ENCODE results near the gene STK33. TPM values are rescaled to one million over a fixed set of nuclear protein-coding genes. Genes with fewer than 3 reads are reported as not detected.

STK33 gene
- total and polyA plus RNA-seq, 2 of the 13 experiments (the other 11 are each of a cell fraction or from before 2014, with no cell fraction given): 2.7 to 12.6 TPM

- H2AFZ ChIP-seq (ENCODE audit: low read length): no peak overlapping the region
- TF ChIP-seq HIC2 (CRISPR knock-in tag; IDR thresholded peaks at IDR 0.05; ENCODE audit: low read depth) (no peak), POGZ (CRISPR knock-in tag; IDR thresholded peaks at IDR 0.05) (no peak), ZNF678 (CRISPR knock-in tag; IDR thresholded peaks at IDR 0.05) (no peak), ZNF230 (CRISPR knock-in tag; IDR thresholded peaks at IDR 0.05) (no peak), CC2D1A (CRISPR knock-in tag; IDR thresholded peaks at IDR 0.05) (no peak), MXD4 (CRISPR knock-in tag; IDR thresholded peaks at IDR 0.05) (no peak), NR3C1 (CRISPR knock-in tag; IDR thresholded peaks at IDR 0.05) (no peak), IKZF5 (CRISPR knock-in tag; IDR thresholded peaks at IDR 0.05) (no peak), ZIK1 (CRISPR knock-in tag; IDR thresholded peaks at IDR 0.05; ENCODE audit: borderline replicate concordance, low read depth) (no peak), GABPA (IDR thresholded peaks at IDR 0.05; ENCODE audit: low read depth, low read length) (no peak), GABPA (CRISPR knock-in tag; IDR thresholded peaks at IDR 0.05; ENCODE audit: low read depth) (no peak), ZNF570 (CRISPR knock-in tag; IDR thresholded peaks at IDR 0.05; ENCODE audit: borderline replicate concordance) (no peak)
- TF ChIP-seq, protein P1, sequence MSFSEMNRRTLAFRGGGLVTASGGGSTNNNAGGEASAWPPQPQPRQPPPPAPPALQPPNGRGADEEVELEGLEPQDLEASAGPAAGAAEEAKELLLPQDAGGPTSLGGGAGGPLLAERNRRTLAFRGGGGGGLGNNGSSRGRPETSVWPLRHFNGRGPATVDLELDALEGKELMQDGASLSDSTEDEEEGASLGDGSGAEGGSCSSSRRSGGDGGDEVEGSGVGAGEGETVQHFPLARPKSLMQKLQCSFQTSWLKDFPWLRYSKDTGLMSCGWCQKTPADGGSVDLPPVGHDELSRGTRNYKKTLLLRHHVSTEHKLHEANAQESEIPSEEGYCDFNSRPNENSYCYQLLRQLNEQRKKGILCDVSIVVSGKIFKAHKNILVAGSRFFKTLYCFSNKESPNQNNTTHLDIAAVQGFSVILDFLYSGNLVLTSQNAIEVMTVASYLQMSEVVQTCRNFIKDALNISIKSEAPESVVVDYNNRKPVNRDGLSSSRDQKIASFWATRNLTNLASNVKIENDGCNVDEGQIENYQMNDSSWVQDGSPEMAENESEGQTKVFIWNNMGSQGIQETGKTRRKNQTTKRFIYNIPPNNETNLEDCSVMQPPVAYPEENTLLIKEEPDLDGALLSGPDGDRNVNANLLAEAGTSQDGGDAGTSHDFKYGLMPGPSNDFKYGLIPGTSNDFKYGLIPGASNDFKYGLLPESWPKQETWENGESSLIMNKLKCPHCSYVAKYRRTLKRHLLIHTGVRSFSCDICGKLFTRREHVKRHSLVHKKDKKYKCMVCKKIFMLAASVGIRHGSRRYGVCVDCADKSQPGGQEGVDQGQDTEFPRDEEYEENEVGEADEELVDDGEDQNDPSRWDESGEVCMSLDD (CRISPR knock-in tag; IDR thresholded peaks at IDR 0.05; ENCODE audit: borderline replicate concordance): no peak
- TF ChIP-seq, protein P2, sequence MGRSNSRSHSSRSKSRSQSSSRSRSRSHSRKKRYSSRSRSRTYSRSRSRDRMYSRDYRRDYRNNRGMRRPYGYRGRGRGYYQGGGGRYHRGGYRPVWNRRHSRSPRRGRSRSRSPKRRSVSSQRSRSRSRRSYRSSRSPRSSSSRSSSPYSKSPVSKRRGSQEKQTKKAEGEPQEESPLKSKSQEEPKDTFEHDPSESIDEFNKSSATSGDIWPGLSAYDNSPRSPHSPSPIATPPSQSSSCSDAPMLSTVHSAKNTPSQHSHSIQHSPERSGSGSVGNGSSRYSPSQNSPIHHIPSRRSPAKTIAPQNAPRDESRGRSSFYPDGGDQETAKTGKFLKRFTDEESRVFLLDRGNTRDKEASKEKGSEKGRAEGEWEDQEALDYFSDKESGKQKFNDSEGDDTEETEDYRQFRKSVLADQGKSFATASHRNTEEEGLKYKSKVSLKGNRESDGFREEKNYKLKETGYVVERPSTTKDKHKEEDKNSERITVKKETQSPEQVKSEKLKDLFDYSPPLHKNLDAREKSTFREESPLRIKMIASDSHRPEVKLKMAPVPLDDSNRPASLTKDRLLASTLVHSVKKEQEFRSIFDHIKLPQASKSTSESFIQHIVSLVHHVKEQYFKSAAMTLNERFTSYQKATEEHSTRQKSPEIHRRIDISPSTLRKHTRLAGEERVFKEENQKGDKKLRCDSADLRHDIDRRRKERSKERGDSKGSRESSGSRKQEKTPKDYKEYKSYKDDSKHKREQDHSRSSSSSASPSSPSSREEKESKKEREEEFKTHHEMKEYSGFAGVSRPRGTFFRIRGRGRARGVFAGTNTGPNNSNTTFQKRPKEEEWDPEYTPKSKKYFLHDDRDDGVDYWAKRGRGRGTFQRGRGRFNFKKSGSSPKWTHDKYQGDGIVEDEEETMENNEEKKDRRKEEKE (IDR thresholded peaks at IDR 0.05): no peak
- TF ChIP-seq, protein P3, sequence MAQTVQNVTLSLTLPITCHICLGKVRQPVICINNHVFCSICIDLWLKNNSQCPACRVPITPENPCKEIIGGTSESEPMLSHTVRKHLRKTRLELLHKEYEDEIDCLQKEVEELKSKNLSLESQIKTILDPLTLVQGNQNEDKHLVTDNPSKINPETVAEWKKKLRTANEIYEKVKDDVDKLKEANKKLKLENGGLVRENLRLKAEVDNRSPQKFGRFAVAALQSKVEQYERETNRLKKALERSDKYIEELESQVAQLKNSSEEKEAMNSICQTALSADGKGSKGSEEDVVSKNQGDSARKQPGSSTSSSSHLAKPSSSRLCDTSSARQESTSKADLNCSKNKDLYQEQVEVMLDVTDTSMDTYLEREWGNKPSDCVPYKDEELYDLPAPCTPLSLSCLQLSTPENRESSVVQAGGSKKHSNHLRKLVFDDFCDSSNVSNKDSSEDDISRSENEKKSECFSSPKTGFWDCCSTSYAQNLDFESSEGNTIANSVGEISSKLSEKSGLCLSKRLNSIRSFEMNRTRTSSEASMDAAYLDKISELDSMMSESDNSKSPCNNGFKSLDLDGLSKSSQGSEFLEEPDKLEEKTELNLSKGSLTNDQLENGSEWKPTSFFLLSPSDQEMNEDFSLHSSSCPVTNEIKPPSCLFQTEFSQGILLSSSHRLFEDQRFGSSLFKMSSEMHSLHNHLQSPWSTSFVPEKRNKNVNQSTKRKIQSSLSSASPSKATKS (CRISPR knock-in tag; IDR thresholded peaks at IDR 0.05): no peak
Observed at GRCh38 chr11:8598506-8598905, 4.5 kb upstream of the STK33 start.

More at GRCh38 chr11:8598506-8598905, 4.5 kb upstream of the STK33 start:
- Histone ChIP-seq H3K9me3 (ENCODE audit: low read length) (no peaks in the 10 kb centered on the region), H3K4me1 (ENCODE audit: insufficient read depth, low read length) (peaks cover 10% of the 10 kb centered on the region), H3K27ac (ENCODE audit: extremely low read length, insufficient read depth, low read length) (no peak overlapping the region), H3K27me3 (ENCODE audit: control insufficient read depth in 1 of 2, insufficient read depth in 2 of 2, low read length in 2 of 2) (no peaks in the 10 kb centered on the region), H3K4me3 (replicated peaks in 1 of 3; ENCODE audit: insufficient read depth in 1 of 3, low read depth in 2 of 3, low read length in 3 of 3) (no peak overlapping the region), H3K4me2 (ENCODE audit: low read depth, low read length) (no peak overlapping the region), H3K79me2 (ENCODE audit: insufficient read depth, low read length) (no peaks in the 10 kb centered on the region), H4K20me1 (ENCODE audit: insufficient read depth, low read length) (no peaks in the 10 kb centered on the region), H3K36me3 (replicated peaks in 1 of 2; ENCODE audit: control insufficient read depth in 1 of 2, insufficient read depth in 2 of 2, low read length in 2 of 2) (no peaks in the 10 kb centered on the region), H3K9ac (ENCODE audit: insufficient read depth, low read depth, low read length) (no peak overlapping the region)
- in situ Hi-C loops (cut with HindIII; ENCODE audit: extremely low pct_ligation_motif_present, low pct_unique_long_range_greater_than_20kb) (no loop called here), intact Hi-C loops (cut with micrococcal nuclease; ENCODE audit: unreplicated experiment) (no loop called here)
- no peak for ATAC-seq
- POLR2A ChIA-PET: interaction anchor here (0.6 kb wide), 1 partner anchor 13 kb away, joined by 4 read pairs; no protein-coding TSS in a partner anchor
- no peak for DNase-seq (ENCODE audit: low spot score)
- no peak for FAIRE-seq
- WGBS (ENCODE audit: low lambda C conversion rate): 32% methylated on average over 1 of the region's 1 CpG
- no TSS peak for BruUV-seq (replicated peaks)
- CTCF ChIA-PET (ENCODE audit: low intra/inter-chr PET ratio, low total read pairs): no interaction called here
